Measurements from ENCODE around the gene FLNB.

The FLNB gene

GRCh38 chr3:58106640-58107039, 98.4 kb downstream of the FLNB start:
- DNase-seq, result no peak

- DNase-seq, result no peak
Measured at GRCh38 chr3:58107597-58107996, 99.4 kb downstream of the FLNB start.

GRCh38 chr3:58109752-58110151, 101.5 kb downstream of the FLNB start:
- DNase-seq, result no peak

- DNase-seq, result no peak
Measured at GRCh38 chr3:58111513-58112184, 103.4 kb downstream of the FLNB start.

GRCh38 chr3:58112185-58112535, 103.9 kb downstream of the FLNB start:
- DNase-seq, result no peak

GRCh38 chr3:58115175-58115574, 107.0 kb downstream of the FLNB start:
- DNase-seq, result no peak

- DNase-seq, result no peak
Measured at GRCh38 chr3:58116161-58116955, 108.1 kb downstream of the FLNB start.

- DNase-seq, result no peak
Measured at GRCh38 chr3:58116985-58117384, 108.8 kb downstream of the FLNB start.

GRCh38 chr3:58117561-58118181, 109.4 kb downstream of the FLNB start:
- DNase-seq, result peak; percentile 42

- DNase-seq, result no peak
Measured at GRCh38 chr3:58119186-58119585, 111.0 kb downstream of the FLNB start.

- DNase-seq, result no peak
Measured at GRCh38 chr3:58120075-58120812, 112.0 kb downstream of the FLNB start.

GRCh38 chr3:58121183-58121582, 113.0 kb downstream of the FLNB start:
- DNase-seq, result no peak

GRCh38 chr3:58122936-58123700, 114.9 kb downstream of the FLNB start:
- DNase-seq, result no peak

GRCh38 chr3:58124387-58124786, 116.2 kb downstream of the FLNB start:
- DNase-seq, result no peak

GRCh38 chr3:58129041-58129770, 121.0 kb downstream of the FLNB start:
- no peak for DNase-seq

GRCh38 chr3:58130591-58130990, 122.4 kb downstream of the FLNB start:
- no peak for DNase-seq

- DNase-seq, result no peak
Measured at GRCh38 chr3:58131101-58131825, 123.0 kb downstream of the FLNB start.

- DNase-seq, result no peak
Measured at GRCh38 chr3:58132850-58133249, 124.6 kb downstream of the FLNB start.

GRCh38 chr3:58134468-58134867, 126.2 kb downstream of the FLNB start:
- DNase-seq, result no peak

GRCh38 chr3:58135712-58136543, 127.7 kb downstream of the FLNB start:
- no peak for DNase-seq

All from right kidney (tissue), 1 donor.